Measurements from ENCODE around the gene C19orf73.

Gene C19orf73

DNA sequence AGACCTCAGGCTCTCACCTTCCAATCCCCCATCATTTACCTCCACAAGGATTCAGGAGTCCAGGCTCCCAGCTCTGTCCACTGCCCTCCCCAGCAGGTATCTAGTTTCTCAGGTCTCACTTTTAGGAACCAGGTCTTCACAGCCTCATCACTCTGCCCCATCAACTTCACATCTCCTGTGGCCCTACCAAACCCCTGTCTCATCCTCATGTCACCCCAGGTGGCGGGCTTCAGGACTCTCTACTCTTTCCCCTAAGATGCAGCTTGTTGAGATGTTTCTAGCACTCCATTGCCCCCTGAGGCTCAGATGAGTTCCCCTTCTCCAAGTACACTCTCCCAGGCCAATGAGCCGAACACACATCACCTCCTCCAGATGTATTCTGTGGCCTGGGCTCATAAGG is 1.9 kb upstream of the C19orf73 start:
- DNase-seq, result no peak

DNA sequence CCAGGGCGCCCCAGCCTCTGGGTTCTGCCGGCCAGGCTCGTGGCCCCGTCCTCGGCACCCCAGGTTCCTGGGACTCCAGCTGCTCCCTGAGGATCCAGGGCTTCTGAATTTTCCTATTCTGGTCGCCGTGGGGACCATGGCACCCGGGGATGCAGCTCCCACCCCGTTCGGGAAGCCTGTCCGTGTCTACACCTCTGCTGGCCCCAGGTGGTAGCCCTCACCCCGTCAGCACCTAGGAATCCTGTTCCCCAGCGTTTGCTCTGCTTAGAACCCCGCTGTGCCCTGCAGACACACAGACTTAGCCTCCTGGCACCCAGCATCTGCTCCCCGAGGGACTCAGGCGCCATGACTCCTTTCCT is 1.4 kb upstream of the C19orf73 start:
- DNase-seq, result no peak

DNA sequence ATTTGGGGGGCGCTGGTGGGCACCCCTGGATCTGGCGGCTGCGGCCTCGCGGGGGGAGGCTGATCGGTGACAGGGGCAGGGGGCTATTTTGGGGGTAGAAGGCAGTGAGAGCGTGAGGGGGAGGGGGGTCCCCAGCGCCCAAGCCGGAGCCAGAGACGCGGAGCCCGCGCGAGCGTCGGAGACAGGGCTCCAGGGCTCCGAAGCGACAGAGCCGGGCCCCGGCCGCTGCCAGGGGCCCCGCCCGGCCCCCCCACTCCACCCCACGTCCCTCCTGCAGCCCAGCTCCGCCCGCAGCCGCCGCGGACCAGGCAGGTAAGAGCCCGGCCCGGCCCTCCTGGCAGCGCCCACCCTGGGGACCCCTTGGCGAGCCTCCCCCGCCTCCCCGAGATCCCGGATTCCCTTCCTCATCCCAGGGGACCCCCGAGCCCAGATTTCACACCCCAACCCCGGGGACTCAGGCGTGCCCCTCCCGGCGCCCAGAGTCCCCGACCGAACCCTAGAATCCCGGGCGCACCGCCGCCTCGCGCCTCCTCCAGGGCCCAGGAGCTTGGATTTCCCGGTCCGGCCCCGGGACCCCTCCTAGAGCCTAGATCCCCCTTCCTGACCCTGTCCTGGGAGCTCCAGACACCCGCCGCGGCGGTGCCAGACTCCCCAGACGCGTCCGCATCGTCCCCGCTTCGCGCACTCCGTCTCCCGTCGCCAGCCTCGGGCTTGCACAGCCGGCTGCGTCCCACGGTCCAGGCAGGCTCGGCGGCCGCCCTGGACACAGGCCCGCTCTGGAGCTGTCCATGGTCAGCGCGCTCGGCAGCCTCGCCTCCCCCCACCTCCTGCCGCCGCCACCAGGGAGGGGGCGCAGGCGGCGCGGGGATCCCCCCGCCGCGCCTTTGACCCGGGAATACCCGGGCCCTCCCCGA is 725 bp upstream of the C19orf73 start, which contains the start of gene PPFIA3:
TSS of gene PPFIA3 (plus strand) at position 134 of the 914 bp plus-strand sequence. CDS start 8,330 bp downstream, outside the sequence.
- no peak for DNase-seq

DNA sequence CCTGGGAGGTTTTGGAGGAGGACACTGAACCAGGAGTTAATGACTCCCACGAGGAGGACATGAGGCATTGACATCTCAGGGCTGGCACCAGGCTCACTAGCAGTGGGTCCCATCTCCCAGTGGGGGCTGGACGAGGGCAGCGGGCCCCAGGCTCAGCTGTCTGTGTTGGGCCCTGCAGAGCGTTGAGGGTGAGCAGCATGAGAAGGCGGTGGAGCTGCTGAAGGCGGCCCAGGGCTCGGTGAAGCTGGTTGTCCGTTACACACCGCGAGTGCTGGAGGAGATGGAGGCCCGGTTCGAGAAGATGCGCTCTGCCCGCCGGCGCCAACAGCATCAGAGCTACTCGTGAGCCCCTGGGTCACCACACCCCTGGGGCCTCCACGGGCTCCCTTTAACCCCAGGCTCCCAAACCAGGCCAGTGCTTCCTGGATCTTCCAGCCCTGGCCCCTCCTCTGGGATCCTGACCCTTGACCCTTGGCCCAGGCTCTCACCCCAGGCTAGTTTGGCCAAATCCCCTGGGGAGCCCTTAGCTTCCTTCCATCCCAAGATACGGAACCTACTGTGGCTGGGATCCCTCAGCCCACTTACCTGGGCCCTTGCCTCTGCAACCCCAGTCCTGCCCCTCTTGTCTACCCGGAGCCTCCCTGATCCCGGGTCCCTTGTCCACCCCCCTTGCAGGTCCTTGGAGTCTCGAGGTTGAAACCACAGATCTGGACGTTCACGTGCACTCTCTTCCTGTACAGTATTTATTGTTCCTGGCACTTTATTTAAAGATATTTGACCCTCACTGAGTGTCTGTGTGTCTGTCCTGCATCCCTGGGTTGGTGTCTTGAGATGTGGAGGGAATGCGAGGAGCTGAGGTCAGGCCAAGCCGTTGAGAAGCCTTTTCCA is 1.0 kb downstream of the C19orf73 start:
- no peak for DNase-seq

DNA sequence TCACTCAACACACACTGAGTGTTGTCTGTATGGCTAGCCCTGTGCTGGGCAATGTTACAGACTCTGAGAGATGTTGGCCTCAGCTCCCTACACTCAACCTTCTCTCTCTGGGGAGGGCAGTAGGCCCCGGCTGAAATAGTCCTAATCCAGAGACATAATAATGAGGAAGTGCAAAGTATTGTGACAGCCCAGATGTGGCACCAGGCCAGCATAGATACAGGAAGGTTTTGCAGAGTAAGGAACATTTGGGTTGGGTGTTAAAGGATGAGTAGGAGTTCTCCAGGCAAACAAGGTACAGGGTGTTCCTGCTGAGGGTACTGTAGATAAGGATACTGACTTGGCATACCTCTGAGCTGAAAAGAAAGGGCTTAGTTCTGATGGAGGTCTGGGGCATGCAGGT is 2.4 kb downstream of the C19orf73 start:
- DNase-seq, result no peak

DNA sequence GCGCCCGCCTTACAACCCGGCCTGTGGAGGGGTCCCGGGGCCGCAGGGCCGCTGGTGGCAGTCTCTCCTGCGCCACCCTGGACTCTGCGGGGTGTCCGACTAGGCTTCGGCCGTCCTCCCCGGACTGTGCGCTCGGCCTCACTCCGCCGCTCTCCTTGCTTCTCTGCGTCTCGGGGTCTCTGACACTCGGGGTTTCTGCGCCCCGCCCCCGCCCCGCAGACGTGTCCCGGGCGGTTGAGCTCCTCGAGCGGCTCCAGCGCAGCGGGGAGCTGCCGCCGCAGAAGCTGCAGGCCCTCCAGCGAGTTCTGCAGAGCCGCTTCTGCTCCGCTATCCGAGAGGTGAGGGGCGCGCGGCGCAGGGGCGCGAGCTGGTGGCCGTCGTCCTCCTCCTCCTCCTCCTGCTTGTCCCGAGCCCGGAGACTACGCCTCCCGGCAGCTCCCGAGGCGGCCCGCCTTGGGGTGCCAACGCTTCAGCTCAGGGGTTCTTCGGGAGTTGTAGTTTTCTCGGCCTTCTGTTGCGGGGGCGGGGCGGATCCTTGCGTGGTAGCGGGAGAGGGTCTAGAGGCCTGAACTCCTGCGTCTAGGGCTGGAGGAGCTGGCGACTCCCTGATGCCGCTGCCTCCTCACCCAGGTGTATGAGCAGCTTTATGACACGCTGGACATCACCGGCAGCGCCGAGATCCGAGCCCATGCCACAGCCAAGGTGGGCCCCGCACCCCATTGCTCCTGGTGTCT is 4.1 kb downstream of the C19orf73 start:
- DNase-seq, result peak; percentile 21

DNA sequence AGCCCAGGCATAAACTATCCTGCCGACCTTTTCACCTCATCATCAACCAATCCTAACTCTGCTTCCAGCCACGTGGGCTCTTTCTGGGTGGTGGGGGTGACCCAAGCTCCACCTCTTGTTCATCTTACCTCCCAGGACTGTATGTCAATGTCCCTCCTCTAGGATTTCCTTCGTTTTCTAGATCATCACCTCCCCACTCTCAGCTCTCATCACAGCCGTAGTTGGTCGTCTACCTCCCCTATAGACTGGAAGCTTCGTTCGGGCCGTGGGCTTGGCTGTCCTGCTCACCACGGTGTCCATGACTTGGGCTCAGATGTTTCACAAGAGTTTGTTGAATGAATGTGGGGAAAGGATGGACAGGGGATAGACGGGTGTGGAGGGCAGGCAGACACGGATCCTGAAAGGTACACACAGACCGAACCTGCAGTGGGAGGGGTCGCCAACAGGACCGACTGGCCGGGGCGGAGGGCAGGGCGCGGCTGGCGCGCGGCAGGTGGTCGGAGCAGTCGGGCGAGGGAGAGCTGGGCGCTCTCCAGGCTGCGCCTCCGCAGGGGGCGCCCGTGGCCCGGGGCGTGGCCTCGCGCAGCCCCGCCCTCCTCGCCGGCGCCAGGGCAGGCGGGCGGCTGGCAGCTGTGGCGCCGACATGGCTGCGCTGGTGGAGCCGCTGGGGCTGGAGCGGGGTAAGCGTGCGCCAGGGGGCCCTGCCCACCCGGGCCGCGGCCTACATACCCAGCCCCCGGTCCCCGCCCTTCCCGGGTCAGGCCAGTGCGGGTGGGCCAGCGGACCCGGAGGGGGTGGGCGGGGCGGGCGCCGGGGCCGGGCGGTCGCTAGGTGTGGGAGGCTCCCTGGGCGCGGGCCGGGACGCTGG is 4.9 kb downstream of the C19orf73 start, which contains the start of gene LIN7B:
TSS of gene LIN7B (plus strand) at position 609 of the 868 bp plus-strand sequence. CDS start at position 644, 35 bp downstream.
- peak; percentile 54 for DNase-seq

DNA sequence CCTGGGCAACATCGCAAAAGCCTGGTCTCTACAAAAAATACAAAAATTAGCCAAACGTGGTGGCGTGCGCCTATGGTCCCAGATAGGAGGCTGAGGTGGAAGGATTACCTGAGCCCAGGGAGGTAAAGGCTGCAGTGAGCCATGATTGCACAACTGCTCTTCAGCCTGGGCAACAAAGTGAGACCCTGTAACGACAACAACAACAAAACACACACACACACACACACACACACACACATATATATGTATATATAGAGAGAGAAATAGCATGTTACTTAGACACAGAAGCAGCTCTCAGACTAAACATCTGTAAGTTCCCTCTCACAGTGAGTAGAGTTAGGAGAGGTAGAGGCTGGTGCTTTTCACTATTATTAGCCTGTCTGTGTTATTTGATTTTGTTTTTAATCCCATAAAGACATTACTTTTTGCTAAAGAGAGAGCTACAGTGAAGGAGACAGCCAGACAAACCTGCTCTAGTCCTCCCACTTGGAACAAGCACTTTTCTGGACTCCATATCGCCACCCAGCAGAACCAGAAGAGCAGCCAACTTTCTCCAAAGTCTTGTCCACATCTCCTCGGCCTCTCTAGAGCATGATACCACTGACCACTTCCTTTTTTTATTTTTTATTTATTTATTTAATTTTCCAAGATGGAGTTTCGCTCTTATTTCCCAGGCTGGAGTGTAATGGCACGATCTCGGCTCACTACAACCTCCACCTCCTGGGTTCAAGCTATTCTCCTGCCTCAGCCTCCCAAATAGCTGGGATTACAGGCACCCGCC is 7.5 kb downstream of the C19orf73 start:
- DNase-seq, result no peak

DNA sequence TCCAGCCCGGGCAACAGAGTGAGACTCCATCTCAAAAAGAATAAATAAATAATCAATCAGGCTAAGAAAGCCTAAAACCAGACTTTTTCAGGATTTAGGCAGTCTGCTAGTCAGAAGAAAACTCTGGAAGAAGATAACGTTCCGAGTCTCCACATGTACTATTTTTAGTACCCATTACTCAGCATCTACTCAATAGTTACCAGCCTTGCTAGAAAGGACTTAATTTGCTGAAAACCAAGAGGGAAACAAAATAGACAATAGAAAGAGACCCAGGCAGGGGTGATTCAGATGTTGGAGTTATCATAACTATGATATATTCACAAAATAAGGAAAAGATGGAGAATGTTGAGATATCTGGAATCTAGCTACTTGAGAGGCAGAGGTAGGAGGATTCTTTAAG is 8.4 kb downstream of the C19orf73 start:
- DNase-seq, result no peak

DNA sequence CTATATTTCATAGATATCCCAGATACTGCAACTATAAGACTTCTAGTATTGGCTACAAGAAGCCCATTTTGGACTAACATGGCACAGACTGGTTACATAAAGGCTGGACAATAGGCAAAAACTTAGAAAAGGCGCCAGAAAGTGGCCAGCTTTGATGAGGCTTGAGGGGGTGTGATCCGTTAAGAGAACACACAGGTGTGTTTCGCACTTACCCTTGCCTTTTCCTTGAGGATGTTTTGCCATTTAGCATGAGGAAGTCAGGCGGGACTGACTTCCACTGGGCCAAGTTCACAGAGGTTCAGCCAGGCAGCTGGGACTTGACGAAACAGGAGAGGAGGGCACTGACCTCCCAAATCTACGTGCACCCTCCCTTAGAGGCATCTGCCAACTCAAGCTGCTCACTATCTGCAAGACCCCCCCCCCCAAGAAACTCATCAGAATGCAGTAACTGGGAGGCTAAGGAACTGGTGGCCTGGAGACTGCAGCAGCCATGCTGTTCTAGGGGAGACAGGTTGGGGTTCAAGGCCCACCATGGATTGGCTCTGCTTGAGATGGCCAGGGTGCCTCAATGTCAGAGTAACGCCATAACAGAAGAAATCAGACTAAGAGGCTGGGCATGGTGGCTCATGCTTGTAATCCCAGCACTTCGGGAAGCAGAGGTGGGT is 9.2 kb downstream of the C19orf73 start:
- no peak for DNase-seq

DNA sequence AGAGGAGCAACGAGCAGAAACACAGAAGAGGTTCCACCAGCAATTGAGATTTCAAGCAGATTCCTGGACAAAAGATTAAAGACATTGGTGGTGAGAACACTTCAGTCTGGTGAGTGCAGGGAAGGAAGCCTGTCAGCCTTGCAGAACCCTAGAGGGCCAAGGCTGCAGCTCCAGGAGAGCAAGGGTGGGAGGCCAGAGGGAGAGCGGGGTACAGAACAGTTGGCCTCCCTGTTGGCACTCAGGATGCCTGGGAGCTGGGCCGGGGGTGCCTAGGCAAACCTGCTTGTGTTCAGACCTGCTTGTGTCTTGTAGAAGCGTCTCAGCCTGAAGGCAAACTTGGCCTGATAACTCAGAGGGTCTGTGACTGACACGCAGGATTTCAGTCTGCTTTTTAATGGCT is 9.9 kb downstream of the C19orf73 start:
- no peak for DNase-seq

DNA sequence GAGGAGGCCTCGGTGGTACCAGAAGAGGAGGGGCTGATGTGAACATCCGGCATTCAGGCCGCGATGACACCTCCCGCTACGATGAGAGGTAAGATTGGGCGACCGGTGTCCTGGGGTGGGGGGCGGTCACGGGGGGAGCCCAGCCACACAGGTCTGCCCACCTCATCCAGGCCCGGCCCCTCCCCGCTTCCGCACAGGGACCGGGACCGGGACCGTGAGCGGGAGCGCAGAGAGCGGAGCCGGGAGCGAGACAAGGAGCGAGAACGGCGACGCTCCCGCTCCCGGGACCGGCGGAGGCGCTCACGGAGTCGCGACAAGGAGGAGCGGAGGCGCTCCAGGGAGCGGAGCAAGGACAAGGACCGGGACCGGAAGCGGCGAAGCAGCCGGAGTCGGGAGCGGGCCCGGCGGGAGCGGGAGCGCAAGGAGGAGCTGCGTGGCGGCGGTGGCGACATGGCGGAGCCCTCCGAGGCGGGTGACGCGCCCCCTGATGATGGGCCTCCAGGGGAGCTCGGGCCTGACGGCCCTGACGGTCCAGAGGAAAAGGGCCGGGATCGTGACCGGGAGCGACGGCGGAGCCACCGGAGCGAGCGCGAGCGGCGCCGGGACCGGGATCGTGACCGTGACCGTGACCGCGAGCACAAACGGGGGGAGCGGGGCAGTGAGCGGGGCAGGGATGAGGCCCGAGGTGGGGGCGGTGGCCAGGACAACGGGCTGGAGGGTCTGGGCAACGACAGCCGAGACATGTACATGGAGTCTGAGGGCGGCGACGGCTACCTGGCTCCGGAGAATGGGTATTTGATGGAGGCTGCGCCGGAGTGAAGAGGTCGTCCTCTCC is 11.1 kb downstream of the C19orf73 start:
- DNase-seq, result no peak

DNA sequence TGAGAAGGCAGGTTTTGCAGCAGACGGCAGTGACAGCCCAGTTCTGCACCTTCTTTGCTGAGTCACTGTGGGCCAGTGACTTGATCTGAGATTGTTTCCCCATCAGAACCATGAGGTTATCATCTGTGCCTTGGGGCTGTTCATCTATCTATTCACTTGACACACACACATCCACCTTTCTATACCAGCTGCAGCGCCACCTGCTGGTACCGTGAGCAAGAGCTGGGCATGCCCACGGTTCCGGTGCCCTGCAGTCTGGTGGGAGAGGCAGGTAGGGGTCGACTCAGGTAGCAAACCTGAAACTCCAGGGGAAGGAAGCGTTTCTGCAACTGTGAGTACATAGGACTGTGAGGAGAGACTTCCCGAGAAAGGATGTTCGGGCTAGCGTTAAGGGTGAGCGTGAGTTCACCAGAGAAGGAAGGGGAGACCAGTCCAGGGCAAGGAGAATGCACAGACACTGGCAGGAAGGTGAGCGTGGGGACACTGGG is 12.3 kb downstream of the C19orf73 start:
- no peak for DNase-seq

DNA sequence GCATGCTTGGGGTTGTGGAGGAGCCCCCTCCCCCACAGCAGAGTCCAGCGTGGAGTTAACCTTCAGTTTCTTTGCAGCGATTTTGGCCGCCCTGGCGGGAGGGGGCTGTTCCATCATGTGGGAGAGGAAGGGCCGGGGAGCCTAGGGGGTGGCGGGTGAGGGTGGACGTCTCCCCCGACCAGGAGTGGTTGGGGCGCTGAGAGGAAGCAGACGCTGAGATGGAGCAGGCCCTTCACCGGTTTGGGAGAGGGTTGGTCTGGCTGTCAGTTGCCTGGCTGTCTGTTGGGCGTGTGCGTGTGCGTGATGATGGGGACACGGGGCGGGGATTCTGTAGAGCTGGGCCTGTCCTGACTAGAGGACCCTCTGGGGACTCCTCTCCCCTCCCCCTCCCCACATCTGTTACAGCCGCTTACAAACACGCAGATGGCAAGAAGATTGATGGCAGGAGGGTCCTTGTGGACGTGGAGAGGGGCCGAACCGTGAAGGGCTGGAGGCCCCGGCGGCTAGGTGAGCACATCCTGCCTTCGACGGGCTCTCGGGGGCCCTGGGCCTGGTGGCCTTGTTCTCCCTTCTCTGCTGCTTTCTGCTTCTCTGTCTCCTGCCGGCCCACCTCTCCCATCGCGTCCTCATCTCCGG is 14.6 kb downstream of the C19orf73 start:
- DNase-seq, result no peak

DNA sequence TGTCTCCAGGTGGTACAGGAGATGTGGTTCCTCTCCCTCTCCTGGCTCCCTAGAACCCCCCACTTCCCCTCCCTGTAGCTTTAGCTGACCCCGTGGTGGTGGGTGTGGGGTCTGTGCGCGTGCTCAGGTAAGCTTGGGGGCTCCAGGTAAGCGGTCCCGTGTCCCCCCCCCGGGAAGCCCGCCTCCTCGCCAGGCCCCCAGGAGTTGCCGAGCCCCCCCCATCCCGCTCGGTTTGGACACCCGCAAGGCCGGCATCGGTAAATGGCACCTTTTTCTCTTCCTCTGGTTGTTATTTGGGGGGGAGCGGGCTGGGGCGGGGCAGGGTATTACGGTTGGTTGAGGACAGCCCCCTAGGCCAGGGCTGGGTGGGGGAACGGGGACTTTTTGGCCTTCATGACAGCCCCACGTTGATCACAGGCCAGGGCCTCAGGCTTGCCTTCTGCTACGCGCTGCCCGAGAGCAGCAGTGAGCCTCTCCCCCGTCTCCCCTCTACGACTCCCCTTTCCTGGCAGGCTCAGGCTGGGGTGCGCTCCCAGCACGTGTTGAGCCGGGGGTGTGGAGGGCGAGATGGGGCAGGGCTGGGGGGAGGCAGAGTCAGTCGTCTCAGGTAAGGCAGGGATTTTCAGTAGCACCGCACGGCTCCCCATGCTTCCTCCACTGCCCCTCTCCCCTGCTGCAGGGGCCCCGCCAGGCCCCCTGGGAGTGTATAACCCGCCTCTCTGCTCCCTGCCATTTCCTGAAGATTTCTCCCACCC is 15.4 kb downstream of the C19orf73 start:
- DNase-seq, result no peak

DNA sequence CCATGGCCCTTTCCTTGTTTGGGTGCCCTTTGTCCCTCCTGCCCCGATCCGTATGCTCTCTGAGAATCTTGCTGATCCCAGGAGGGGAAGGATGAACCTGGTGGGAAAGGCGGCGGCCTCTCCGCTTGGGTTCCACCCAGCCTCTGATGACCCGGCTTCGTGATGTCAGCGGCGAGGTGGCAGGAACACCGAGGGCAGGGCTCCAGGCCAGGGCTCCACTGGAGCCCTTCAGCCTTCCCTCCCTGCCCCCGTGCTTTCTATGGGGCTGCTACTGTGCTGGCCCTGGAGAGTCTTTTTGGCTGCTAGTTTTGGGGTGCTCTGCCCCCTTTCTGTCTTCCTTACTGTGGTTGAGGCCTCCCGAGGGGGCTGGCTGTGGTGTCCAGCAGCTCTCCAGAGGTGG is 16.6 kb downstream of the C19orf73 start:
- no peak for DNase-seq

DNA sequence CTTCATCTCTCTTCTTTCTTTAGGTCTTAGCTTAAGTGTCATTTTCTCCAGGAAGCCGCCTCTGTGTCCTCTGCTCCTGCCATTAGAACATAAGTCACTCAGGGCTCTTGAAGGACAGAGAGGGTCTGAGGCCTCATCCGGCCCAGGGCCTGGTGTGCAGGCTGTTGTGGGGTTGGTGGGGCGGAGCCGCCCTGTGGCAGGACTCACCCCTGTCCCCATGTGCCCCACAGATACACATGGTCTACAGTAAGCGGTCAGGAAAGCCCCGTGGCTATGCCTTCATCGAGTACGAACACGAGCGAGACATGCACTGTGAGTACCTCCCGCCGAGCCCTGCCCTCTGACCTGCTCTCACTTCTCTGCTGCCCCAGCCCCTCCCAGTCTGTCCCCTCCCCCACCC is 17.8 kb downstream of the C19orf73 start:
- no peak for DNase-seq

DNA sequence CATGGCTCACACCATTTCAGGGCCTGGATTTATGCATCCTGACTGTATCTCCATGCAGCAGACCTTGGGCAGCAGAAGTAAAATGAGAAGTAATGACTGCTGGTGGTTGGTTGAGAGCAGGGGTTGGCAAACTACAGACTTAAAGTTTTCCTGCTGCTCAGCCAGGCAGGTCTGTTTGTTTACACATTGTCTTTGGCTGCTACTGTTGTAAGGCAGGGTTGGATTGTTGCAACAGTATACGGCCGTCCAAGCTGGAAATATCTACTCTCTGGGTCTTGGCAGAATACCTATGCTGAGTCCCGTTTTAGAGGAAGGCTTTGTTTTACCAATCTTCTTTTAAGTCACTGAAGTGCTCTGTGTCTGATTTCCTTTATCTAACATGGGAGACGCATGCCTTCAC is 20.1 kb downstream of the C19orf73 start:
- no peak for DNase-seq

Measured in NCI-H446 treated with DMSO at 0.1 percent for 48 hours (cell line).